ENCODE measurements around the gene NRBP1. TPM values are rescaled to one million over a fixed set of nuclear protein-coding genes. Genes with fewer than 3 reads are reported as not detected.

The NRBP1 gene
- total RNA-seq: 103 and 125 TPM in 2 replicates

GRCh38 chr2:27428213-27428977 lies at the start of gene NRBP1:
Gene NRBP1, plus strand, starts transcription at chr2:27428631. Its CDS starts 4,643 bp downstream, at chr2:27433274.

DNA sequence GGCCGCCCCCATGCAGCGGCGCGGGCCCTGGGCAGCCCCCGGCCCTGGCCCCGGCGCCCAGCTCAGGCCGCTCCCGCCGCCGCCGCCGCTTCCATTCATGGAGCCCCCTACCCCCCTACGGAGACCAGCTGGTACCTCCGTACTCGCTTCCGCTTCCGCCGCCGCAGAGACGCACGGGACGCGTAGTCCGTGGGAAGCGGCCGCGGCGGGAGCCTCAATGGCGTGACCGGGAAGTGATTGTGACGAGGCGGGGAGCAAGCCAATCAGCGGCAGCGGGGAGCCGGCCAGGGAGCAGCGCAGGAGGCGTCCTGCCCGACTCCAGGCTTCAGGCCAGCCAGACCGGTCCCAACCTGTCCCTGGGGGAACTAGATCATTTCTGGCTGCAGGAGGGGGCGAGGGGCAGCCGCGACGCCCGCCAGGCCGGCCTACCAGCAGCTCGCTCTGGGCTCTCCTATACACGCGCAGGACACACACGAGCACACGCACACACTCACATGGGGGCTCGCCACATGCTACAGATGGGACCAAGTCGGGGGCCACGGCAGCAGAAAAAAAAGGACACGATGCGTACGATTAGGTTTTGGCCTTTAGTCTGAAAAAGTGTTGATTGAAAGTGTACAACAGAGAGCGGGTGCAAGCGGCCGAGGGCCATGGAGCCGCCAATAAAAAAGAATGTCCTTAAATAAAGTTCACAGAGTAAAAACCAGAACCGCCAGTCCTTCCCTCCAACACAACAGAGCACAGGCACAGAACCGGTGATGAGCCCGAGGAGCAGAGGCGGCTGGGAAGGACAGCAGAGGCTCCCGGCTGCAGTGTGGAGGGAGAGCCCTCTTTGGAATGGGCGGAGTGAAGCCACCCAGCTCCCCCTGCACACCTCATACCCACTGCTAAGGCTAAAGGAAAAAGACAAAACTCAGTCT lies 47.5 kb upstream of the NRBP1 start, which contains the start of gene ZNF513:
ZNF513 (minus strand) TSS at position 109 of the 920 bp plus-strand sequence. CDS start 208 bp downstream, outside the sequence.

DNA sequence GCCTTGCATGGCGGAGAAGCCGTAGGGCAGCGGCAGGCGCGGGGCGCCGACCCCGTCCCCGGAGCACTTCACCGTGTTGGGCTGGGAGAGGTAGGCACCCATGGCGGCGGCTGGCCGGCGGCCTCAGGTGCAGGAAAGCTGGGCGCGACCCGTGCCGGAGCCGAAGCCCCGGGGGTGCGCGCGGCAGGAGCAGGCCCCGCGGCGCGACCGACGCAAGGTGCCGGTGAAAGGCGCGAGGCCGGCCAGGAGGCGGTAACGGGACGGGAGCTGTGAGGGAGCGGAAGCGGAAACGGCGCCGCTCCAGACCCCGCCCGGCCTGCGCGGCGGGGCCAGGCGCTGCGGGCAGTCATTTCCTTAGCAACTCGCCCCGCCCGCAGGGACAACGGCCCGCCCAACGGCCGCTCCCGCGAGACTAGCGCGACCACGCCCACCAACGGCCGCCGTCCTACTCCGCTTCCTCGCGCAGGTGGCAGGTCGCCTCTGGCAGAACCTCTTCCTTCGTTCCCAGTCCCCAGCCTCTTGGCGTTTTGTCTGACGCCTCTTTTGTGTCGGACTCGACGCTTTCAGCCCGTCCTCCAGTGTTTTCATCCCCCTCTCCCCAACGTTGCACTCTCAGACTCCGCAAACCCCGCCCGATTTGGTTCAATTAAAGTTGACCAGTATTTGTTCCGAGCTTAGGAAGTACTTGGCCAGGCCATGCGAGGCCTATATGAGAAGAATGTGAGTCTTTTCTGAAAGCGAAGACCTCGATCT lies 18.9 kb upstream of the NRBP1 start, which contains the start of gene PPM1G:
PPM1G (minus strand) TSS at position 271 of the 753 bp plus-strand sequence; CDS start at position 102, 169 bp downstream.

DNA sequence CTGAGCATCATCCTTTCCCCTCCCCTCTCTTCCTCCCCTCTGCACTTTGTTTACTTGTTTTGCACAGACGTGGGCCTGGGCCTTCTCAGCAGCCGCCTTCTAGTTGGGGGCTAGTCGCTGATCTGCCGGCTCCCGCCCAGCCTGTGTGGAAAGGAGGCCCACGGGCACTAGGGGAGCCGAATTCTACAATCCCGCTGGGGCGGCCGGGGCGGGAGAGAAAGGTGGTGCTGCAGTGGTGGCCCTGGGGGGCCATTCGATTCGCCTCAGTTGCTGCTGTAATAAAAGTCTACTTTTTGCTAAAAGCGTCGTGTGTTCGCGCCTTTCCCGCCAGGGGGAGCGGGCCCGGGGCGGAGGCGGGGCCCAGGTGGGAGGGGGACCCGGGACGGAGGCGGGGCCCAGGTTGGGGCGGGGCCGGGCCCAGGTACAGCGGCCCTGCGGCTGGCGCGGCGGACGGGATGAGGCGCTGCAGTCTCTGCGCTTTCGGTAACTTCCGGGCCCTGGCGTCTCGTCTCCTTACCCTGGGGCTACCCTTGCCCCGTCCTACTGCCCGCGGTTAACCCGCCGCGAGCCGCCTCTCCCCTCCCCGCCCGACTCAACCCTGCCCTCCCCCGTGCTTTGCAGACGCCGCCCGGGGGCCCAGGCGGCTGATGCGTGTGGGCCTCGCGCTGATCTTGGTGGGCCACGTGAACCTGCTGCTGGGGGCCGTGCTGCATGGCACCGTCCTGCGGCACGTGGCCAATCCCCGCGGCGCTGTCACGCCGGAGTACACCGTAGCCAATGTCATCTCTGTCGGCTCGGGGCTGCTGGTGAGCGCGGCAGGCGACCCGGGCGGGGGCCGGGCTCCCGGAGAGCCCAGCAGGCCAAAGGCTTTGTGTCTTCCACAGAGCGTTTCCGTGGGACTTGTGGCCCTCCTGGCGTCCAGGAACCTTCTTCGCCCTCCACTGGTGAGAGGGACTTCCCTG lies 13.8 kb downstream of the NRBP1 start, which contains the start of gene KRTCAP3:
KRTCAP3 (plus strand) TSS at position 424 of the 962 bp plus-strand sequence; CDS start at position 456, 32 bp downstream.

DNA sequence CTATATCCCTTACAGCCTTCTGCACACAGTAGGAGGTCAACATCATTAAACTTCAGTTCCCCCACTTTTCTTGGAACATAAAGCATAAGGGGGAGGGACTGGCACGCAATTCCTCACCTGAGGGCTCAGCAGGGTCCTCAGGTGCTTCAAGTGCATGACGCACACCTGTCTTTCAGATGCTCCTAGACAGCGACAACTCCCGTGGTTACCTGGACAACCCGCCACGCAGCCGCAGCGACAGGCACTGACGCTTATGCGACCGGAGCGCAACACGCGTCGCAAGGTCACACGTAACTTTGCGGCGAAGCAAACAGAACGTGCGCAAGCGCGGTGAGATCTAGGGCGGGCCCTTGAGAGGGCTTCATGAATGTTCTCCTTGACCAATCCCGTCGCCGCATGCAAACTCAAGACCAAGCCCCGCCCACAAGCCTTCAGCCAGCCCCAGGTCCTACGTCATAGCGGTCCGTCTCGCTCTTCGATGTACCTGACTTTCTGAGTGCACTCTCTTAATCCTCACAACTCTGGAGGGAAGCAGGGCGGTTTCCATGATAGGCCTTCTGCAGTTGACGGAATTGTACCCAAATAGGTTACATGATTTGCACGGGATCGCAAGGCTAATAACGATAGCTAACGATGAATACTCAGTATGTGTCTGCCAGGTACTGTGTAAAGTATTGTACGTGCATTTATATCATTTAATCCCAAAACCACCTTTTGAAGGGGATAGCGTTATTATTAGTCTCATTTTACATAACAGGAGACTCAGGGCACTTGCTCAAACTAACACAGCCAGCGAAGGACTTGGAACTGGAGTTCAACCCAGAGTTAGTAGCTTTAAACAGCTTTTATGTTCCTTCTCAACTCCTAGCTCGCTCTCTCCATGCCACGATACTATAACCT lies 61.3 kb downstream of the NRBP1 start, which contains the start of gene IFT172:
IFT172 (minus strand) TSS at position 246 of the 900 bp plus-strand sequence; CDS start at position 156, 90 bp downstream.

Other genes starting within 250 kb of the NRBP1 start
- gene ATRAID, start 216.6 kb upstream of the NRBP1 start, total RNA-seq: 122 and 193 TPM in 2 replicates
- gene SLC5A6, start 216.4 kb upstream of the NRBP1 start, total RNA-seq: 22.9 and 34.7 TPM in 2 replicates
- 34.9 and 61.9 TPM in 2 replicates for gene CAD, start 211.3 kb upstream of the NRBP1 start, total RNA-seq
- gene SLC30A3, start 165.6 kb upstream of the NRBP1 start, total RNA-seq: not detected in 2 replicates
- gene DNAJC5G, start 153.2 kb upstream of the NRBP1 start, total RNA-seq: not detected in 2 replicates
- not detected in 2 replicates for gene TRIM54, start 146.2 kb upstream of the NRBP1 start, total RNA-seq
- gene UCN, start 120.2 kb upstream of the NRBP1 start, total RNA-seq: 1.0 and 1.1 TPM in 2 replicates
- 43.7 and 44.1 TPM in 2 replicates for gene MPV17, start 105.5 kb upstream of the NRBP1 start, total RNA-seq
- gene GTF3C2, start 71.9 kb upstream of the NRBP1 start, total RNA-seq: 26.0 and 33.6 TPM in 2 replicates
- gene EIF2B4, start 58.3 kb upstream of the NRBP1 start, total RNA-seq: 28.6 and 32.8 TPM in 2 replicates
- 79.7 and 108 TPM in 2 replicates for gene SNX17, start 58.0 kb upstream of the NRBP1 start, total RNA-seq
- gene ZNF513, start 47.9 kb upstream of the NRBP1 start, total RNA-seq: 11.9 and 12.6 TPM in 2 replicates
- gene PPM1G, start 19.0 kb upstream of the NRBP1 start, total RNA-seq: 115 and 118 TPM in 2 replicates
- 13.3 and 13.9 TPM in 2 replicates for gene KRTCAP3, start 13.8 kb downstream of the NRBP1 start, total RNA-seq
- 5.1 and 11.4 TPM in 2 replicates for gene IFT172, start 61.1 kb downstream of the NRBP1 start, total RNA-seq
- gene FNDC4, start 66.6 kb downstream of the NRBP1 start, total RNA-seq: 2.8 and 6.8 TPM in 2 replicates
- under 0.01 TPM in 1 of 2 replicates, not detected in the other for gene GCKR, start 68.2 kb downstream of the NRBP1 start, total RNA-seq
- 3.8 and 11.0 TPM in 2 replicates for gene ZNF512, start 154.4 kb downstream of the NRBP1 start, total RNA-seq
- 0.68 and 1.2 TPM in 2 replicates for gene CCDC121, start 200.4 kb downstream of the NRBP1 start, total RNA-seq
- gene GPN1, start 200.4 kb downstream of the NRBP1 start, total RNA-seq: 40.2 and 40.3 TPM in 2 replicates
- gene SUPT7L, start 235.0 kb downstream of the NRBP1 start, total RNA-seq: 14.7 and 18.9 TPM in 2 replicates
- 34.1 and 40.3 TPM in 2 replicates for gene SLC4A1AP, start 235.3 kb downstream of the NRBP1 start, total RNA-seq

Measured in nasal cavity respiratory epithelium epithelial cell of viscerocranial mucosa (primary cell).